PFSK-1 (cell line): Measurements from ENCODE around the gene CTRL.

Source experiments
- POLR2AphosphoS5 ChIP-seq: IDR thresholded peaks from 2 replicates; pipeline ENCODE4 v1.6.1; 2012; ENCODE audit warnings: low read depth, mild to moderate bottlenecking, control low read depth, low read length, moderate library complexity
- TAF1 ChIP-seq: IDR thresholded peaks from 2 replicates; pipeline ENCODE4 v1.6.1; 2012; ENCODE audit warnings: low read length, control low read depth, borderline replicate concordance; ENCODE audit not compliant: insufficient read depth
- TF ChIP-seq, protein P1 (sequence below), 2 experiments: IDR thresholded peaks; 2 replicates each; pipeline versions ENCODE4 v1.6.1 to v1.8.0; 2011 to 2012; ENCODE audit warnings: low read depth in 2 of 2, low read length in 2 of 2, control low read depth in 1 of 2, inconsistent platforms in 1 of 2, mild to moderate bottlenecking in 1 of 2, moderate library complexity in 1 of 2; ENCODE audit not compliant: insufficient read depth in 1 of 2

DNA sequence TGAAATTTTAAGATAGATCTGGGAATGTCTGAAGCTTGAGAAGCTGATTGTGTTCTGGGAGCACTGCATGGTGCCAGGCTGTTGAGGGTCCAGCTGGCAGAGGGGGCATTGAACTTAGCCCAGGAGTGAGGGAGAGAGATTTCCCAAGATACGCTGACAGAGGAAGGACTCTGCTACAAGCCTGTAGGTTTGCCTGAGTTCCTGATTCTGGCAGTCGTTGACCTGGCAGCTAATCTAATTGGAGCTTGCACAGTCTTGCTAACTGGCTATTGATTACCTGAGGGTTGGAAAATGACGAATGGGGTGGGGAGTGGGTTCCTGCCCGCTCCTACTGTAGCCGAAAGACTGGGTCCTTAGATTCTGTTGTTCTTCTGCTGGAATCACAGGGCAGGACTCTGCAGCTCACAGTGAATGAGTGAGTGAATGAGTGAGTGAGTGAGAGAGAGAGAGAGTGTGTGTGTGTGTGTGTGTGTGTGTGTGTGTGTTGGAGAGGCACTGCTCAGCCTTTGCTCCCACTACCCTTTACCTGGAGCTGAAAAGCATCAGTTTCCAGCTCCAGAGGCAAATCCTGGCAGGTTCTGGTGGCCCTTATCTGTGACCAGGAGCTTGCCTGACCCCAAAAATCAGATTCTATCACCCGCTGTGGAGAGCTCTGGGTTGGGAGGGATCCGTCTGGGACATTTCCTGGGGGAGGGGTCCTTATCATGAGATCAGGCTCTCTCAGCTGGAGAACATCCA is 16.7 kb downstream of the CTRL start:
- TF ChIP-seq POLR2AphosphoS5 (no peak), TAF1 (no peak)
- TF ChIP-seq, protein P1, sequence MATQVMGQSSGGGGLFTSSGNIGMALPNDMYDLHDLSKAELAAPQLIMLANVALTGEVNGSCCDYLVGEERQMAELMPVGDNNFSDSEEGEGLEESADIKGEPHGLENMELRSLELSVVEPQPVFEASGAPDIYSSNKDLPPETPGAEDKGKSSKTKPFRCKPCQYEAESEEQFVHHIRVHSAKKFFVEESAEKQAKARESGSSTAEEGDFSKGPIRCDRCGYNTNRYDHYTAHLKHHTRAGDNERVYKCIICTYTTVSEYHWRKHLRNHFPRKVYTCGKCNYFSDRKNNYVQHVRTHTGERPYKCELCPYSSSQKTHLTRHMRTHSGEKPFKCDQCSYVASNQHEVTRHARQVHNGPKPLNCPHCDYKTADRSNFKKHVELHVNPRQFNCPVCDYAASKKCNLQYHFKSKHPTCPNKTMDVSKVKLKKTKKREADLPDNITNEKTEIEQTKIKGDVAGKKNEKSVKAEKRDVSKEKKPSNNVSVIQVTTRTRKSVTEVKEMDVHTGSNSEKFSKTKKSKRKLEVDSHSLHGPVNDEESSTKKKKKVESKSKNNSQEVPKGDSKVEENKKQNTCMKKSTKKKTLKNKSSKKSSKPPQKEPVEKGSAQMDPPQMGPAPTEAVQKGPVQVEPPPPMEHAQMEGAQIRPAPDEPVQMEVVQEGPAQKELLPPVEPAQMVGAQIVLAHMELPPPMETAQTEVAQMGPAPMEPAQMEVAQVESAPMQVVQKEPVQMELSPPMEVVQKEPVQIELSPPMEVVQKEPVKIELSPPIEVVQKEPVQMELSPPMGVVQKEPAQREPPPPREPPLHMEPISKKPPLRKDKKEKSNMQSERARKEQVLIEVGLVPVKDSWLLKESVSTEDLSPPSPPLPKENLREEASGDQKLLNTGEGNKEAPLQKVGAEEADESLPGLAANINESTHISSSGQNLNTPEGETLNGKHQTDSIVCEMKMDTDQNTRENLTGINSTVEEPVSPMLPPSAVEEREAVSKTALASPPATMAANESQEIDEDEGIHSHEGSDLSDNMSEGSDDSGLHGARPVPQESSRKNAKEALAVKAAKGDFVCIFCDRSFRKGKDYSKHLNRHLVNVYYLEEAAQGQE (IDR thresholded peaks at IDR 0.05; ENCODE audit: insufficient read depth in 1 of 2, low read depth in 2 of 2, low read length in 2 of 2) = no peak
